ENCODE measurements around the gene ZIK1. TPM values are rescaled to one million over a fixed set of nuclear protein-coding genes. Genes with fewer than 3 reads are reported as not detected.

The ZIK1 gene
- total and polyA plus RNA-seq, 9 of the 15 experiments (the other 6 are each of a cell fraction or from before 2014, with no cell fraction given), result 0.03 to 0.42 (median 0.15) TPM; not detected in 1

- no peak for TF ChIP-seq SRSF1 (IDR thresholded peaks at IDR 0.05; ENCODE audit: low read depth, low read length)
- TF ChIP-seq ZC3H11A (IDR thresholded peaks at IDR 0.05; ENCODE audit: low read depth, low read length), result no peak
- no peak for TF ChIP-seq NFXL1 (CRISPR knock-in tag; IDR thresholded peaks at IDR 0.05)
- no peak for TF ChIP-seq MCM3 (IDR thresholded peaks at IDR 0.05)
- TF ChIP-seq SMARCA4 (IDR thresholded peaks at IDR 0.05), result no peak
- peak; percentile 69 for TF ChIP-seq MBD2 (IDR thresholded peaks at IDR 0.05; ENCODE audit: borderline replicate concordance, low read depth)
- TF ChIP-seq HMGXB4 (CRISPR knock-in tag; IDR thresholded peaks at IDR 0.05), result no peak
- TF ChIP-seq TRIM25 (IDR thresholded peaks at IDR 0.05; ENCODE audit: borderline replicate concordance), result no peak
- no peak for TF ChIP-seq ARID3A (IDR thresholded peaks at IDR 0.05; ENCODE audit: borderline replicate concordance, low read depth, low read length)
- no peak for TF ChIP-seq MGA (IDR thresholded peaks at IDR 0.05)
Measured at GRCh38 chr19:57599761-57600383, 15.9 kb downstream of the ZIK1 start, which contains the start of gene ZNF530 (continued).

Measured in K562 (cell line).